Rectal smooth muscle tissue (tissue), 1 donor: ENCODE measurements around the gene PLXNA4.

Experiments
- H3K27ac ChIP-seq: one replicate; pipeline ENCODE4 v1.7.0; 2013; ENCODE audit warnings: low read depth, low read length, inconsistent platforms
- H3K27me3 ChIP-seq: one replicate; pipeline ENCODE4 v1.7.0; 2013; ENCODE audit warnings: low read length; ENCODE audit not compliant: control insufficient read depth, insufficient read depth
- H3K36me3 ChIP-seq: one replicate; pipeline ENCODE4 v1.7.0; 2013; ENCODE audit warnings: low read length; ENCODE audit not compliant: control insufficient read depth, insufficient read depth
- H3K4me1 ChIP-seq: one replicate; pipeline ENCODE4 v1.7.0; 2013; ENCODE audit warnings: low read length; ENCODE audit not compliant: control insufficient read depth, insufficient read depth
- H3K4me3 ChIP-seq: one replicate; pipeline ENCODE4 v1.7.0; 2013; ENCODE audit warnings: low read length
- H3K9ac ChIP-seq: one replicate; pipeline ENCODE4 v1.7.0; 2013; ENCODE audit warnings: low read length

PLXNA4 gene

DNA sequence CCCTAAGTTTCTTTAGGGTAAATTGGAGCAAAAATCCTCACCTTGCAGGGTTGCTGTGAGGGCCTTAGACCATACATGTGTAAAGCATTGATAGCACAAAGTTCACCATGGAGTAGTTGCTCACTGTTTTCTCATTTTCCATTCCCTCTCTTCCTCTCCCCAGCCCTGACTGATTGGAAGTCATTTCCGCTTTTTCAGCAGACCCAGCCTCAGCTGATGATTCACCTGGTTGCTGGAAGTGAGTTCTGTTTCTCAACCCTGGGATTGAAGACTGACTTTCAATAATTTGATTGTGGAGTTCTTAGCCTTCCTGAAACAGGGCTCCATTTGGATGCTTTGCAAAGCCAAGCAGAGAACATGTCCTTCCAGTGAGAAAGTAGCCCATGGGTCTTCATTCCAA, 107.0 kb downstream of the PLXNA4 start:
- Histone ChIP-seq H3K36me3 (no peaks in the 10 kb centered on the region), H3K27me3 (no peaks in the 10 kb centered on the region), H3K27ac (no peak overlapping the region), H3K4me3 (no peak overlapping the region), H3K9ac (no peak overlapping the region), H3K4me1 (no peaks in the 10 kb centered on the region)

DNA sequence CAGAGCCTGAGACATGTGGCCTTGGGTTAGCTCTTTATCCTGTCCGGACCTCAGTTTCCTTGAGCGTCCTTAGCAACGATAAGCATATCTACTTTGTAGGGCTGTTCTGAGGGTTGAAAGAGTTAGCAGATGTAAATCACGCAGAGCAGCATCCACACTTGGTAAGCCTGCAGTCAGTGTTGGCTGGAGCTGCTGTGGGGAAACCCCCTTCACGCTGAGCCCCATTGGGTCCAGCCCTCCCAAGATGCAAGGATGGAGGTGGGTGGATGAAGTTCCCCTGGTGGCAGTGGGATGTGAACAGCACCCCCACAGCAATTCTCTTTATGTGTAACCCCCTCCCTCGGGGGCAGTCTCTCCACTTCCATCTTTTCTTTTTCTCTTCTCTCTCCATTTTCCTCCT, 109.9 kb downstream of the PLXNA4 start:
- Histone ChIP-seq H3K36me3 (no peaks in the 10 kb centered on the region), H3K27ac (no peak overlapping the region), H3K4me1 (peaks cover 4% of the 10 kb centered on the region), H3K9ac (no peak overlapping the region), H3K27me3 (no peaks in the 10 kb centered on the region), H3K4me3 (no peak overlapping the region)

DNA sequence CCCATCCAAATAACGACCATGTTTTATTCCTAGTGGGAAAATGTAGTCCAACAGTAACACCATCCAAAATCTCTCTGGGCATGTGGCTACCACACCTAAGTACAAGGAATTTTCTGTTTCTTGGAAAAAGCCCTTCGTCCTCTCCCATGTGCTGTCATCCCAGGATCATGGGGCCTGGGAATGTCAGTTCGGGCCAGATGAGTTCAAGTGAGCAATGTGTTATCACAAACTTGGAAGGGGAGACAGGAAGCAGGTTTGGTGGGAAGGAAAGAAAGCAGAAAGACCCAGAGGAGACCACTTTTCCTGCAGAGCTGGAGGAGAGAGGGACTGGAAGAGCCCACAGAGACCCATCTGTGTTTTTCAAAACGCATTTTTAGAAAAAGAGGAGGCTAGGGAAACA, 110.8 kb downstream of the PLXNA4 start:
- Histone ChIP-seq H3K27ac (no peak overlapping the region), H3K27me3 (no peaks in the 10 kb centered on the region), H3K9ac (no peak overlapping the region), H3K36me3 (no peaks in the 10 kb centered on the region), H3K4me1 (peaks cover 4% of the 10 kb centered on the region), H3K4me3 (no peak overlapping the region)

DNA sequence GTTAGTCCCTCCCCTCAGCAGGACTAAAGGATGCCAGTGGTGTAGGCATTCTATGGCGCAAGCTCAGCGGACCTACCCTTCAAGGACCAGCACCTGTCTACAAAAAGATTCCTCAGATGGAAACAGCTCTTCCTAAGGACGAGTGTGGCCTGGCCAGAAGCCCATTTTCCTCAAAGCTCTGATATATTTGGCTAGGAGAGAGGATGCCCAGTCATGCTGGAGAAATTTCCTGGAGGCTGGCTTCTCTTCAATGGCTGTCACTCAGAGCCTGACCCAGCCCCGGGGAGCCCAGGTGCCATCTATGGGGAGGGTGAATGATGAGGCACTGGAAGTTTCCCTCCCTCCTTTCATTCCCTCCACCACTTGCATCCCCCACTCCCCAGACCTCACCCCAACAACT, 111.5 kb downstream of the PLXNA4 start:
- no peak overlapping the region for H3K4me3 ChIP-seq
- no peaks in the 10 kb centered on the region for H3K27me3 ChIP-seq
- H3K4me1 ChIP-seq, result peaks cover 4% of the 10 kb centered on the region
- no peaks in the 10 kb centered on the region for H3K36me3 ChIP-seq
- no peak overlapping the region for H3K9ac ChIP-seq
- H3K27ac ChIP-seq, result no peak overlapping the region

DNA sequence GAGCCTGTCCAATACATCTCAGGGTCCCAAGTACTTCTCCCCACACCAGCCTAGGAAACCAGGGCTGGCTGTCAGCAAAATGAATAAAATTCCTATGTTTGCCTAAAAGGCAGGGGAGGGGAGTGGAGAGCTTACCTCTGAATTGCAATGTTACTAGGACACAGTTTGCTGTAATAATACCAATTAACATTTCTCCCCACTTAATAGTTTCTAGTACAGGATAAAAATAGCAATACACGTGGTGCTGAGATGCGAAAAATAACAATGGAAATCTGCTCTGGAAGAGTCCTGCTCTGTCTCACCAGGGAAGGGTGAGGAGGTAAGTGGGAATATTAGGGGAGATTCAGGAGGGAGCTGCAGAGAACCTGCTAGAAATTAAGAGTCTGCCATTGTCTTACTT, 112.3 kb downstream of the PLXNA4 start:
- Histone ChIP-seq H3K9ac (no peak overlapping the region), H3K27ac (no peak overlapping the region), H3K4me3 (no peak overlapping the region)

GRCh38 chr7:132462478-132462877, 113.8 kb downstream of the PLXNA4 start:
- Histone ChIP-seq H3K9ac (no peak overlapping the region), H3K27ac (no peak overlapping the region), H3K4me3 (no peak overlapping the region), H3K4me1 (peaks cover 4% of the 10 kb centered on the region), H3K36me3 (no peaks in the 10 kb centered on the region), H3K27me3 (no peaks in the 10 kb centered on the region)

More for the DNA sequence above, 112.3 kb downstream of the PLXNA4 start:
- H3K27me3 ChIP-seq, result no peaks in the 10 kb centered on the region
- no peaks in the 10 kb centered on the region for H3K36me3 ChIP-seq
- H3K4me1 ChIP-seq, result peaks cover 4% of the 10 kb centered on the region

GRCh38 chr7:132461032-132461592, 115.2 kb downstream of the PLXNA4 start:
- H3K9ac ChIP-seq, result no peak overlapping the region
- H3K36me3 ChIP-seq, result no peaks in the 10 kb centered on the region
- no peaks in the 10 kb centered on the region for H3K27me3 ChIP-seq
- H3K4me1 ChIP-seq, result peaks cover 4% of the 10 kb centered on the region
- H3K27ac ChIP-seq, result no peak overlapping the region
- H3K4me3 ChIP-seq, result no peak overlapping the region

DNA sequence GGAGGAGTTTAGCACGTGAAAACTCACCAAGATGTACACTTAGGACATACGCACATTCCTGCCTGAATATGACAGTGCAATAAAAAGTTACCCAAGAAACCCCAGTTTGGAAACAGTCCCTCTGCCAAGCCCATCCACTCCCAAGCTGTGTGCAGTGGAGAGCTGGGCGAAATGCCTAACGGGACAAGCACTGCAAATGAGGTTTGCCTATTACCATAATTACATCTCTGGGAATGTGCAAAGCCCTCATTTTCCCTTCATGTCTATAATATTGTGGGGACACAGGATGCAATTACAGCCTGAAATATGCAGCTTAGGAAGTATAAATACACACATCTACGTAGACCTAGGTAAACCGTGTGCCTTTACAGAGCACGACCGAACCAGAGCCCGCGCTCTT, 117.5 kb downstream of the PLXNA4 start:
- H3K4me1 ChIP-seq, result peaks cover 3% of the 10 kb centered on the region
- no peaks in the 10 kb centered on the region for H3K36me3 ChIP-seq
- H3K27ac ChIP-seq, result no peak overlapping the region
- H3K27me3 ChIP-seq, result no peaks in the 10 kb centered on the region
- no peak overlapping the region for H3K4me3 ChIP-seq
- H3K9ac ChIP-seq, result no peak overlapping the region

GRCh38 chr7:132457658-132458057, 118.6 kb downstream of the PLXNA4 start:
- Histone ChIP-seq H3K4me3 (no peak overlapping the region), H3K9ac (no peak overlapping the region), H3K4me1 (no peaks in the 10 kb centered on the region), H3K27ac (no peak overlapping the region), H3K36me3 (no peaks in the 10 kb centered on the region), H3K27me3 (no peaks in the 10 kb centered on the region)

DNA sequence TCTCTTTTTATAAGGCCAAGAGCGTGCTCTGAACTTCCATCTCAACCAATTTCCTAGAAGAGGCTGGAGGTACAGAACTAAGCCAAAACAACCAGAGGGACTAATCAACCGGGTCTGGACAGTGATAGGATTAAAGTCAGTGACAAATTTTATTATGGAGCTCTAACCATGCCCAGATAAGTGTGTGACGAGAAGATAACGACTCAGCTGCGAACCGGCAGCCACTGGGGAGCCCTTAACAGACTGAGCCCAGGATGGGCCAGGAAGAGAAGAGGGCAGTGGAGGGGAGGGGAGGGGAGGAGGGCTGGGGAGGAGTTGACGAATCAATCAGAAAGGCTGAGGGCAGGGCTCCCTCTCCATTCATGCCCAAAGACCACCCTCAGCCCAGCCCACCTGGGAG, 119.9 kb downstream of the PLXNA4 start:
- Histone ChIP-seq H3K4me1 (no peaks in the 10 kb centered on the region), H3K36me3 (no peaks in the 10 kb centered on the region), H3K9ac (no peak overlapping the region), H3K27ac (no peak overlapping the region), H3K4me3 (no peak overlapping the region), H3K27me3 (no peaks in the 10 kb centered on the region)

- Histone ChIP-seq H3K4me3 (no peak overlapping the region), H3K4me1 (no peaks in the 10 kb centered on the region), H3K9ac (no peak overlapping the region), H3K27me3 (no peaks in the 10 kb centered on the region), H3K36me3 (no peaks in the 10 kb centered on the region), H3K27ac (no peak overlapping the region)
These were observed 120.9 kb downstream of the PLXNA4 start for GRCh38 chr7:132455378-132455777.

DNA sequence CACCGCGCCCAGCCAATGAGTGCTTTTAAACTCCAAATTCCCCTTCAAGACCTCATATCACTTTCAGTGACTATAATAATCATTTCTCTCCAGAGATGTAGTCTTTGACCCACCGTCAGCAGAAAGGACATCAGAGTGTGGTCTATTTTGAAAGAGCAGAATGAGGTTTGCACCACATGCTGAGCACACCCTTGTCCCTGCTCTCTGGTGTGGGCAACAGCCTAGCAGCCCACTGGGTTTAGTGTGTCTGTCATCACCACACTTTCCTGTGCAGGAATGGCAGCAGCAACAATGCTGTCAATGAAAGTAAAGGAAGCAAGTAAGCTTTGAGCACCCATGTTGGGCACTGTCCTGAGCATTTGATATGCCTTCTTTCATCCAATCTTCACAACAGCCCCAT, 122.4 kb downstream of the PLXNA4 start:
- Histone ChIP-seq H3K4me1 (no peaks in the 10 kb centered on the region), H3K36me3 (no peaks in the 10 kb centered on the region), H3K9ac (no peak overlapping the region), H3K27me3 (no peaks in the 10 kb centered on the region), H3K4me3 (no peak overlapping the region), H3K27ac (no peak overlapping the region)

DNA sequence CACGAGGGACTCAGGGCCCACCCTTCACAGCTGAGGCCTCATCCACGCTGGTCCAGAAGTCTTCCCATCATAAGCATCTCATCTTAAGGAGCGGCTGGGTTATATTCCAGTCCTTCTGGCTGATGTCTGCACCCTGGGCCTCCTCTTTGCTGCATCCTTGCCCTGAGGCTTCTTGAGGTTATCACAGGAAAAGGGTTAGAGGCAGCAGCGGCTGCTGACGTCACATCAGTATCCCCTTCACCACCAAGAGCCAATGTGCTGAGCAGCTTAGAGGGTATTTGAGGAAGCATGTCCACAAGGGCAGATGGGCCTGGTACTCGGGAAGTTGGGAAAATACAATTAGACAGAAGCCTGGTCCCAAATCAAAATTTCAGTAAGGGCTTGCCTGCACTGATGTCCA, 125.1 kb downstream of the PLXNA4 start:
- H3K4me1 ChIP-seq, result no peaks in the 10 kb centered on the region
- no peak overlapping the region for H3K9ac ChIP-seq
- no peak overlapping the region for H3K4me3 ChIP-seq
- H3K36me3 ChIP-seq, result no peaks in the 10 kb centered on the region
- no peaks in the 10 kb centered on the region for H3K27me3 ChIP-seq
- H3K27ac ChIP-seq, result no peak overlapping the region
